Activated gamma-delta T cell treated with Interleukin-2 at 50 U/mL for 16 hours (primary cell): ENCODE measurements around the gene ATP4B.

ENCODE experiments used
- DNase-seq: peaks from one replicate; pipeline ENCODE4 v3.0.0-alpha.2; 2020

ATP4B gene

DNA sequence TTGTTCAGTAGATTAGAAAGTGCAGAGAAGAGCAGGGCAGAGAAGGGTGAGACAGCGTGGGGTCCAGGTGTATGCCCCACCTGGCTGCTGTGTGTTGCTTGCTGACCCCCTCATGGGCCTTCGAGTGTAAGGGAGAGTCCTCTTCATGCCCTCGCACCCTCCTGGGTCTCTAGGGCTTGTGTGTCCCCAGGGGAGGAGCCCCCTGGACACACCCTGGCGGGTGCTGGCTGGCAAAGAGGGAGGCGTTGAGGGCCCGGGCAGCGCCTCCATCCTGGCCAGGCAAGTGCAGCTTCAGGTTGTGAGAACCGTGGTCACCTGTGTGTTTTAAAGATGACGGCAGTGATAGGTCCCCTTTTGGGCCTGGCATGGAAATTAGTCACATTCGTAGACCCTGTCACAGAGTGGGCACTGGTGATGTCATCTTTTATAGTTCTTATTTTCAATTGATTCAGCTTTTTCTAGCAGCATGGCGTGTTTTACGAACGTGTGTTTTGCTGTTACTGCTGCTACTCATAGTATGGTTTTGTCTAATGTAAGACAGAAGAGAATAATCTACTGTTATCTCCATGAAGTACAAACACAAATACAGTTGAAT, 54.8 kb downstream of the ATP4B start:
- DNase-seq, result no peak

DNA sequence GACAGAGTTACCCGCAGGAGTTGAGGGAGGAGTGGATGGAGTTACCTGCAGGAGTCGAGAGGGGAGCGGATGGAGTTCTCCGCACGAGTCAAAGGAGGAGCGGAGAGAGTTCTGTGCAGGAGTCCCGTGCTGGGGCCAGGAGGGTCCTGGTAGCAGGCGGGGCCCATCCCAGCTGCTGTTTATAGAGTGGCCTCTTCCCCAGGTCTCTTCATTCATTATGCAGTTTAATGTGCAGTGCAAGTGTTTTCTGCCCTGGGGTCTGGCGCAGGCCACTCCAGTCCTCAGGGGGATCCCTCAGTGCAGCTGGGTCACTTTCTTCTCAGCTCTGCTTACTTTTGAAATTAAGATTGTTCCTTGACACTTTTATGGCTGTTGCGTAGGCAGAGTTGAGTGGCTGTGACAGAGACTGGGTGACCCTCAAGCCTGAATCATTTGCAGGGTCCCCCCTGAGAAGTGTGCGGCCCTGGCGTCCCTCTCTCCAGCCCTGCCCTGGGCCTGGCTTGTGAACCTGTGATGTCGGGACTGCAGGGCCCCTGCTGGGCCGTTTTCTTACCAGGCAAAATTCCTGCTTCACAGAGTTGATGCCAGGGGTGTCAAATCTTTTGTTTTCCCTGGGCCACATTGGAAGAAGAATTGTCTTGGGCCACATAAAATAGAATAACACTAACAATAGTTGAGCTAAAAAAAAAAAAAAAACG, 55.6 kb downstream of the ATP4B start:
- DNase-seq, result no peak

DNA sequence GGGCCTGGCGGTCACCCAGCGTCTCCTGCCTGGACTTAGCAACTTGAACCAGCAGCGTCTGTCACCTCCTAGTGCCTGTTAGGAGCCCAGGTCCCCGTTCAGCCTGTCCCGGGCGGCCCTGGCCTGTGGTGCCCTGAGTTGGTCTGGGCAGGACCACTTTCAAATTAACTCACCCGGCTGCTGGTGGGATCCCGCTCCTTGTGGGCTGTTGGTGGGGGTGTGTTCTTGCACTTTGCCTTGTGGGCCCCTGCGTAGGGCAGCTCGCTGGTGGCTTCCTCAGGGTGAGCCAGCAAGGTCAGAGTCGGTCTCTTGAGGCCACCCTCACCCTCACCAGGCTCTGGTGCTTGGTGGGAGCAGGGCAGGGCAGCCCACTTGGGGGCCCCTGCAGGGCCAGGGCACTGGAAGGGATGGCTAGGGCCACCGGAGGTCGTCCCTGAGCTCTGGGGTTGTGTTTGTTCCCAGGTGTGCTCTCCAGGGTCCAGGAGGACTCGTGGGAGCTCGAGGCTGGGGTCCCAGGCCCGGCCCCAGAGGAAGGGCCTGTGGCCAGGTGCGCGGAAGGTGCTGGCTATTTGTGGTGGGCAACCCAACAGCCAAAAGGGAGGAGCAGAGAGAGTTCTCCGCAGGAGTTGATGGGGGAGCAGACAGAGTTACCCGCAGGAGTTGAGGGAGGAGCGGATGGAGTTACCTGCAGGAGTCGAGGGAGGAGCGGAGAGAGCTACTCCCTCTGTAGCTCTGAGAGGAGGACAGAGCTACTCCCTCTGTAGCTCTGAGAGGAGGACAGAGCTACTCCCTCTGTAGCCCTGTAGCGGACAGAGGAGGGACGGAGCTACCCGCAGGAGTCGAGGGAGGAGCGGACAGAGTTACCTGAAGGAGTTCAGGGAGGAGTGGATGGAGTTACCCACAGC, 56.6 kb downstream of the ATP4B start:
- no peak for DNase-seq

DNA sequence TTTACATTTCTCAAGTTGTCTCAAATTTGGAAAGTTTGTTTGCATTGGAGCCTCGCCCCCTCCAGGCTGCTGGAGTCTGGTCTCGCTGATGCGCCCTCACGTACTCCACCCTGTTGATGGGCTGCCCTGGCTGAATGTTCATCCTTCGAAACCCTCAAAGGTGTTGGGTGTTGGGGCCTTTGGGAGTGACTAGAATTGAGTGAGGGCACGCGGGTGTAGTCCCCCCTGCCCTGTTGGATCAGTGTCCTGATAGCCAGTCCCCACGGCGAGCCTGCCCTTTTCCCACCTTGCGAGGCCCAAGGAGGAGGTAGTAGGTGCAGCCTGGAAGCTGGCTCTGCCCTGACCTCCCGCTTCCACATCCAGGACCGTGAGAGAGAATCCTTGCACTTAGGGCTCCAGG, 58.6 kb downstream of the ATP4B start:
- DNase-seq, result no peak
